CD4-positive, alpha-beta T cell treated with Interleukin-21 for 1 hour (primary cell): ENCODE measurements around the gene PDGFD.

Source experiments
- DNase-seq: peaks from one replicate; pipeline ENCODE4 v3.0.0-alpha.2; 2020

The PDGFD gene

GRCh38 chr11:104142698-104143097, 21.2 kb downstream of the PDGFD start:
- DNase-seq = no peak

GRCh38 chr11:104136861-104137260, 27.1 kb downstream of the PDGFD start:
- no peak for DNase-seq

GRCh38 chr11:104134745-104135144, 29.2 kb downstream of the PDGFD start:
- no peak for DNase-seq

- no peak for DNase-seq
Observed at GRCh38 chr11:104130161-104130560, 33.8 kb downstream of the PDGFD start.

GRCh38 chr11:104129145-104129544, 34.8 kb downstream of the PDGFD start:
- no peak for DNase-seq

GRCh38 chr11:104127828-104128227, 36.1 kb downstream of the PDGFD start:
- DNase-seq = no peak

- DNase-seq = no peak
Observed at GRCh38 chr11:104126464-104126863, 37.5 kb downstream of the PDGFD start.

- DNase-seq = no peak
Observed at GRCh38 chr11:104124979-104125378, 39.0 kb downstream of the PDGFD start.

- DNase-seq = no peak
Observed at GRCh38 chr11:104122836-104123235, 41.1 kb downstream of the PDGFD start.

GRCh38 chr11:104122011-104122635, 41.8 kb downstream of the PDGFD start:
- DNase-seq = no peak

GRCh38 chr11:104120493-104121137, 43.3 kb downstream of the PDGFD start:
- no peak for DNase-seq

GRCh38 chr11:104118105-104118744, 45.7 kb downstream of the PDGFD start:
- DNase-seq = no peak

- DNase-seq = no peak
Observed at GRCh38 chr11:104113541-104113940, 50.4 kb downstream of the PDGFD start.

GRCh38 chr11:104106136-104106754, 57.7 kb downstream of the PDGFD start:
- no peak for DNase-seq

GRCh38 chr11:104105155-104105554, 58.8 kb downstream of the PDGFD start:
- no peak for DNase-seq

GRCh38 chr11:104104664-104105063, 59.3 kb downstream of the PDGFD start:
- DNase-seq = no peak

GRCh38 chr11:104104201-104104600, 59.7 kb downstream of the PDGFD start:
- no peak for DNase-seq

- no peak for DNase-seq
Observed at GRCh38 chr11:104098555-104098954, 65.4 kb downstream of the PDGFD start.

GRCh38 chr11:104098132-104098531, 65.8 kb downstream of the PDGFD start:
- no peak for DNase-seq

GRCh38 chr11:104096900-104097299, 67.0 kb downstream of the PDGFD start:
- DNase-seq = no peak

- DNase-seq = no peak
Observed at GRCh38 chr11:104095791-104096190, 68.2 kb downstream of the PDGFD start.

GRCh38 chr11:104094576-104094975, 69.4 kb downstream of the PDGFD start:
- no peak for DNase-seq

- no peak for DNase-seq
Observed at GRCh38 chr11:104093426-104094280, 70.3 kb downstream of the PDGFD start.
